GM18870 (cell line): ENCODE data around the gene SYNGR1.
"Not testable (repeated sequence)": the region's sequence is repeated elsewhere in the genome, so short reads cannot be mapped to it uniquely, and the experiment has no call there.

Experiments
- ATAC-seq: cut with Tn5 transposase; IDR thresholded peaks from one replicate; pipeline ENCODE4 v1.9.1; 2021; ENCODE audit warnings: moderate library complexity; ENCODE audit not compliant: unreplicated experiment

The SYNGR1 gene

GRCh38 chr22:39350757-39351688, 1.2 kb downstream of the SYNGR1 start:
- no peak for ATAC-seq

GRCh38 chr22:39351689-39352214, 2.0 kb downstream of the SYNGR1 start:
- ATAC-seq, result no peak

GRCh38 chr22:39352306-39352891, 2.6 kb downstream of the SYNGR1 start:
- no peak for ATAC-seq

- no peak for ATAC-seq
Observed at GRCh38 chr22:39353346-39353745, 3.6 kb downstream of the SYNGR1 start.

GRCh38 chr22:39355080-39355479, 5.3 kb downstream of the SYNGR1 start:
- no peak for ATAC-seq

- ATAC-seq, result not testable (repeated sequence)
Observed at GRCh38 chr22:39355805-39356204, 6.0 kb downstream of the SYNGR1 start.

- ATAC-seq, result no peak
Observed at GRCh38 chr22:39356464-39356863, 6.7 kb downstream of the SYNGR1 start.

GRCh38 chr22:39357110-39358108, 7.6 kb downstream of the SYNGR1 start:
- ATAC-seq, result not testable (repeated sequence)

- ATAC-seq, result not testable (repeated sequence)
Observed at GRCh38 chr22:39358197-39358596, 8.4 kb downstream of the SYNGR1 start.

- ATAC-seq, result no peak
Observed at GRCh38 chr22:39359659-39360195, 9.9 kb downstream of the SYNGR1 start.

GRCh38 chr22:39360242-39360641, 10.5 kb downstream of the SYNGR1 start:
- ATAC-seq, result no peak

- ATAC-seq, result no peak
Observed at GRCh38 chr22:39360674-39361413, 11.1 kb downstream of the SYNGR1 start.

GRCh38 chr22:39361496-39361895, 11.7 kb downstream of the SYNGR1 start:
- ATAC-seq, result no peak

GRCh38 chr22:39362271-39362670, 12.5 kb downstream of the SYNGR1 start:
- ATAC-seq, result no peak

- ATAC-seq, result no peak
Observed at GRCh38 chr22:39362932-39363331, 13.1 kb downstream of the SYNGR1 start.

GRCh38 chr22:39363751-39364515, 14.1 kb downstream of the SYNGR1 start:
- ATAC-seq, result no peak

- no peak for ATAC-seq
Observed at GRCh38 chr22:39364714-39365491, 15.1 kb downstream of the SYNGR1 start.

- no peak for ATAC-seq
Observed at GRCh38 chr22:39365492-39365780, 15.6 kb downstream of the SYNGR1 start.

- no peak for ATAC-seq
Observed at GRCh38 chr22:39367035-39367434, 17.2 kb downstream of the SYNGR1 start.
